ENCODE measurements around the gene FCGR1A.
"Not testable (repeated sequence)": the region's sequence is repeated elsewhere in the genome, so short reads cannot be mapped to it uniquely, and the experiment has no call there.

The FCGR1A gene

GRCh38 chr1:149832316-149833126 lies 50.0 kb downstream of the FCGR1A start:
- DNase-seq (ENCODE audit: low read depth) = not testable (repeated sequence)

GRCh38 chr1:149833144-149833543 lies 50.6 kb downstream of the FCGR1A start:
- not testable (repeated sequence) for DNase-seq (ENCODE audit: low read depth)

- DNase-seq (ENCODE audit: low read depth) = not testable (repeated sequence)
Observed at GRCh38 chr1:149841149-149841548, 58.7 kb downstream of the FCGR1A start.

Data from T follicular helper cell (primary cell).